Ovary (tissue), 3 donors: ENCODE measurements around the gene BICC1.

ENCODE experiments used
- CTCF ChIP-seq, 3 donors: fragments of 450-650 bp in 2 of 3; fragments of 200-600 bp in 1 of 3; IDR thresholded peaks; one replicate each; pipeline versions ENCODE4 v1.5.1 to v1.8.0; 2016 to 2022; ENCODE audit warnings: antibody characterized with exemption in 3 of 3, mild to moderate bottlenecking in 1 of 3
- EP300 ChIP-seq: sonication (generic); formaldehyde crosslinking; IDR thresholded peaks from one replicate; pipeline ENCODE4 v1.6.1; 2017; ENCODE audit warnings: antibody characterized with exemption
- POLR2A ChIP-seq: fragments of 450-650 bp; IDR thresholded peaks from one replicate; pipeline ENCODE4 v1.6.1; 2017; ENCODE audit warnings: antibody characterized with exemption, mild to moderate bottlenecking, moderate library complexity
- donor health status: DM: no; HTN: no; CAD: no.

- no peak for TF ChIP-seq EP300
- no peak for TF ChIP-seq CTCF (IDR thresholded peaks at IDR 0.05)
- TF ChIP-seq POLR2A, result no peak
These were observed 130.3 kb downstream of the BICC1 start for GRCh38 chr10:58642916-58643428.
